ENCODE data around the gene ARHGAP26. TPM values are rescaled to one million over a fixed set of nuclear protein-coding genes. Genes with fewer than 3 reads are reported as not detected.

ARHGAP26 gene
- total RNA-seq, 4 donors from 2014 or later, result 22.3 to 40.7 (median 28.2) TPM

DNA sequence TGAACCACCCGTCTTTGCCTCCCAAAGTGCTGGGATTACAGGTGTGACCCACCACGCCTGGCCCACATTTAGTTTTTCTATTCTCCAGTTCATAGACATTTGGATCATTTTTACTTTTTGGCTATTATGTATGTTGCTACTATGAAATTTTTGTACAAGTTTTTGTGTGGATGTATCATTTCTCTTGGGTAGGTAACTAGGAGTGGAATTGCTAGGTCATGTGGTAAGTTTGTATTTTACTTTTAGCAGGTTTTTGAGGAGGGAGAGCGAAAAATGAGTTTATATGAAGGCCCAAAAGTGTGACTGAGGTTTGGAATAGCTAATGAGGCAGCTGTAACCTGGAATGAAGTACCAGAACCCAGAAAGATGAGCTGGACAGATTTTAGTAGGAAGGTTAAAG lies 35.2 kb downstream of the ARHGAP26 start:
- Histone ChIP-seq H3K9me3 (no peaks in the 10 kb centered on the region), H3K27ac (replicated peaks in 1 of 4) (no peak overlapping the region), H3K4me1 (peaks cover 48 to 75% (median 62%) of the 10 kb centered on the region in 4 donors), H3K27me3 (no peaks in the 10 kb centered on the region), H3K36me3 (no peaks in the 10 kb centered on the region), H3K4me3 (no peak overlapping the region)
- DNase-seq (ENCODE audit: extremely low spot score), result no peak
- 99% methylated on average over 3 of the region's 3 CpGs for WGBS
- no peak for TF ChIP-seq POLR2AphosphoS5 (IDR thresholded peaks at IDR 0.05)
- TF ChIP-seq, protein P1, sequence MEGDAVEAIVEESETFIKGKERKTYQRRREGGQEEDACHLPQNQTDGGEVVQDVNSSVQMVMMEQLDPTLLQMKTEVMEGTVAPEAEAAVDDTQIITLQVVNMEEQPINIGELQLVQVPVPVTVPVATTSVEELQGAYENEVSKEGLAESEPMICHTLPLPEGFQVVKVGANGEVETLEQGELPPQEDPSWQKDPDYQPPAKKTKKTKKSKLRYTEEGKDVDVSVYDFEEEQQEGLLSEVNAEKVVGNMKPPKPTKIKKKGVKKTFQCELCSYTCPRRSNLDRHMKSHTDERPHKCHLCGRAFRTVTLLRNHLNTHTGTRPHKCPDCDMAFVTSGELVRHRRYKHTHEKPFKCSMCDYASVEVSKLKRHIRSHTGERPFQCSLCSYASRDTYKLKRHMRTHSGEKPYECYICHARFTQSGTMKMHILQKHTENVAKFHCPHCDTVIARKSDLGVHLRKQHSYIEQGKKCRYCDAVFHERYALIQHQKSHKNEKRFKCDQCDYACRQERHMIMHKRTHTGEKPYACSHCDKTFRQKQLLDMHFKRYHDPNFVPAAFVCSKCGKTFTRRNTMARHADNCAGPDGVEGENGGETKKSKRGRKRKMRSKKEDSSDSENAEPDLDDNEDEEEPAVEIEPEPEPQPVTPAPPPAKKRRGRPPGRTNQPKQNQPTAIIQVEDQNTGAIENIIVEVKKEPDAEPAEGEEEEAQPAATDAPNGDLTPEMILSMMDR (IDR thresholded peaks at IDR 0.05), result no peak
- TF ChIP-seq POLR2A (IDR thresholded peaks at IDR 0.05; ENCODE audit: low read depth), result no peak
- no peak for TF ChIP-seq EP300 (IDR thresholded peaks at IDR 0.05)
- intact Hi-C loops (cut with DNase I), result no loop called here

- TF ChIP-seq, protein P1 (IDR thresholded peaks at IDR 0.05), result no peak
- TF ChIP-seq EP300 (IDR thresholded peaks at IDR 0.05) (no peak), POLR2AphosphoS5 (IDR thresholded peaks at IDR 0.05) (no peak), POLR2A (IDR thresholded peaks at IDR 0.05; ENCODE audit: low read depth) (no peak)
- 65% methylated on average over 2 of the region's 2 CpGs for WGBS
- H3K27ac ChIP-seq (replicated peaks in 1 of 4), result peak overlapping the region in 3 of 4 donors; percentile 35 to 46 (median 44)
- intact Hi-C loops (cut with DNase I), result no loop called here
- H3K4me1 ChIP-seq, result peaks cover 61 to 78% (median 69%) of the 10 kb centered on the region in 4 donors
- no peaks in the 10 kb centered on the region for H3K9me3 ChIP-seq
- DNase-seq (ENCODE audit: extremely low spot score), result no peak
- H3K27me3 ChIP-seq, result no peaks in the 10 kb centered on the region
- no peaks in the 10 kb centered on the region for H3K36me3 ChIP-seq
- H3K4me3 ChIP-seq, result no peak overlapping the region
Measured at GRCh38 chr5:142806841-142807267, 36.7 kb downstream of the ARHGAP26 start.

GRCh38 chr5:142807372-142807911 lies 37.3 kb downstream of the ARHGAP26 start:
- Histone ChIP-seq H3K36me3 (no peaks in the 10 kb centered on the region), H3K4me1 (peaks cover 63 to 79% (median 69%) of the 10 kb centered on the region in 4 donors), H3K4me3 (no peak overlapping the region), H3K27me3 (no peaks in the 10 kb centered on the region), H3K9me3 (no peaks in the 10 kb centered on the region), H3K27ac (replicated peaks in 1 of 4) (peak overlapping the region in 3 of 4 donors; percentile 35 to 46 (median 44))
- no peak for TF ChIP-seq POLR2A (IDR thresholded peaks at IDR 0.05; ENCODE audit: low read depth)
- TF ChIP-seq POLR2AphosphoS5 (IDR thresholded peaks at IDR 0.05), result peak; percentile 11 to 19
- WGBS, result 81% methylated on average over 5 of the region's 6 CpGs
- DNase-seq (ENCODE audit: extremely low spot score), result no peak
- intact Hi-C loops (cut with DNase I), result no loop called here

- Histone ChIP-seq H3K27me3 (no peaks in the 10 kb centered on the region), H3K27ac (replicated peaks in 1 of 4) (no peak overlapping the region), H3K36me3 (no peaks in the 10 kb centered on the region), H3K9me3 (no peaks in the 10 kb centered on the region), H3K4me3 (no peak overlapping the region), H3K4me1 (peaks cover 57 to 76% (median 63%) of the 10 kb centered on the region in 4 donors)
- no peak for TF ChIP-seq POLR2AphosphoS5 (IDR thresholded peaks at IDR 0.05)
- TF ChIP-seq, protein P1 (IDR thresholded peaks at IDR 0.05), result no peak
- no peak for TF ChIP-seq POLR2A (IDR thresholded peaks at IDR 0.05; ENCODE audit: low read depth)
- no peak for TF ChIP-seq EP300 (IDR thresholded peaks at IDR 0.05)
- 83% methylated on average over 2 of the region's 2 CpGs for WGBS
- intact Hi-C loops (cut with DNase I), result no loop called here
- DNase-seq (ENCODE audit: extremely low spot score), result no peak
Measured at GRCh38 chr5:142808878-142809598, 38.9 kb downstream of the ARHGAP26 start.

GRCh38 chr5:142810081-142810480 lies 39.9 kb downstream of the ARHGAP26 start:
- peaks cover 59 to 81% (median 71%) of the 10 kb centered on the region in 4 donors for H3K4me1 ChIP-seq

More at GRCh38 chr5:142810081-142810480, 39.9 kb downstream of the ARHGAP26 start:
- Histone ChIP-seq H3K4me3 (no peak overlapping the region), H3K27ac (replicated peaks in 1 of 4) (peak overlapping the region in 1 of 4 donors; percentile 2), H3K27me3 (no peaks in the 10 kb centered on the region), H3K9me3 (no peaks in the 10 kb centered on the region), H3K36me3 (no peaks in the 10 kb centered on the region)
- no peak for DNase-seq (ENCODE audit: extremely low spot score)
- WGBS, result 20% methylated on average over 1 of the region's 1 CpG
- TF ChIP-seq POLR2AphosphoS5 (IDR thresholded peaks at IDR 0.05) (no peak), EP300 (IDR thresholded peaks at IDR 0.05) (no peak), POLR2A (IDR thresholded peaks at IDR 0.05; ENCODE audit: low read depth) (no peak)
- TF ChIP-seq, protein P1 (IDR thresholded peaks at IDR 0.05), result no peak
- intact Hi-C loops (cut with DNase I), result no loop called here
